HFF-Myc (cell line): ENCODE results near the gene CHAMP1.
"Not testable (repeated sequence)": the region's sequence is repeated elsewhere in the genome, so short reads cannot be mapped to it uniquely, and the experiment has no call there.

Experiments used
- DNase-seq: peaks from one replicate; pipeline ENCODE4 v3.0.0-alpha.2; 2011; ENCODE audit warnings: low read depth; ENCODE audit errors: extremely low read depth
- H3K4me3 ChIP-seq: replicated peaks from 2 replicates; pipeline ENCODE4 v1.5.1; 2011; ENCODE audit warnings: low read depth, mild to moderate bottlenecking, control low read depth, low read length
- CTCF ChIP-seq: IDR thresholded peaks from 2 replicates; pipeline ENCODE4 v1.5.1; 2012; ENCODE audit warnings: mild to moderate bottlenecking, low read depth, low read length, control low read depth; ENCODE audit errors: missing control alignments

CHAMP1 gene

GRCh38 chr13:114352763-114353162 is 38.5 kb downstream of the CHAMP1 start:
- DNase-seq: not testable (repeated sequence)
- TF ChIP-seq CTCF: peak; percentile 44

GRCh38 chr13:114353382-114353781 is 39.1 kb downstream of the CHAMP1 start:
- DNase-seq, H3K4me3 ChIP-seq: not testable (repeated sequence)

More at GRCh38 chr13:114352763-114353162, 38.5 kb downstream of the CHAMP1 start:
- not testable (repeated sequence) for H3K4me3 ChIP-seq
